Natural killer cell (primary cell): Measurements from ENCODE around the gene NAP1L4. TPM values are rescaled to one million over a fixed set of nuclear protein-coding genes. Genes with fewer than 3 reads are reported as not detected.

Experiments used
- ATAC-seq, 3 donors: fragments of 150-1000 bp in 2 of 3; fragments of 200-7000 bp in 1 of 3; cut with Tn5 transposase; 1 replicate in 1 of 3; 2 replicates in 2 of 3; pipeline ENCODE4 v1.10.0; 2021; ENCODE audit warnings: mild to moderate bottlenecking in 2 of 3, moderate library complexity in 2 of 3
- DNase-seq, 2 donors: peaks; one replicate each; pipeline versions ENCODE4 v3.0.0 to v3.0.0-alpha.2; 2013 to 2021; ENCODE audit warnings: mixed read lengths in 1 of 2
- H3K27ac ChIP-seq: one replicate; pipeline ENCODE4 v1.5.1; 2013; ENCODE audit warnings: mild to moderate bottlenecking, low read length
- H3K27me3 ChIP-seq: one replicate; pipeline ENCODE4 v1.6.1; 2013; ENCODE audit warnings: low read length; ENCODE audit not compliant: control insufficient read depth, insufficient read depth
- H3K36me3 ChIP-seq: one replicate; pipeline ENCODE4 v1.6.1; 2013; ENCODE audit warnings: low read length; ENCODE audit not compliant: control insufficient read depth, insufficient read depth
- H3K4me1 ChIP-seq: one replicate; pipeline ENCODE4 v1.6.1; 2013; ENCODE audit warnings: low read length; ENCODE audit not compliant: control insufficient read depth, insufficient read depth
- H3K4me3 ChIP-seq: one replicate; pipeline ENCODE4 v1.5.1; 2013; ENCODE audit warnings: low read length
- H3K9me3 ChIP-seq: one replicate; pipeline ENCODE4 v1.6.1; 2013; ENCODE audit warnings: low read length; ENCODE audit not compliant: control insufficient read depth, insufficient read depth
- H3K27ac Mint-ChIP-seq, 2 donors: one replicate each; pipeline ENCODE4 v1.8.0; 2022; ENCODE audit warnings: mild to moderate bottlenecking in 2 of 2, mixed read lengths in 2 of 2, moderate library complexity in 1 of 2
- H3K27me3 Mint-ChIP-seq, 2 donors: one replicate each; pipeline ENCODE4 v1.8.0; 2022; ENCODE audit warnings: low read depth in 2 of 2, mixed read lengths in 2 of 2
- H3K36me3 Mint-ChIP-seq: one replicate; pipeline ENCODE4 v1.8.0; 2022; ENCODE audit warnings: mixed read lengths
- H3K4me1 Mint-ChIP-seq, 2 donors: one replicate each; pipeline ENCODE4 v1.8.0; 2022; ENCODE audit warnings: mixed read lengths in 2 of 2
- H3K4me3 Mint-ChIP-seq: one replicate; pipeline ENCODE4 v1.8.0; 2022; ENCODE audit warnings: mild to moderate bottlenecking, moderate library complexity, mixed read lengths
- H3K9me3 Mint-ChIP-seq, 2 donors: one replicate each; pipeline ENCODE4 v1.8.0; 2022; ENCODE audit warnings: mixed read lengths in 2 of 2
- CTCF ChIP-seq: fragments of 200-600 bp; IDR thresholded peaks from one replicate; pipeline ENCODE4 v1.8.0; 2022; ENCODE audit warnings: antibody characterized with exemption
- WGBS: methylation state at CpG from one replicate; pipeline ENCODE4 v1.1.7; 2013; ENCODE audit warnings: missing lambda C conversion rate; ENCODE audit not compliant: insufficient coverage; 5-methylcytosine and 5-hydroxymethylcytosine counted together
- intact Hi-C: fragments of 100-400 bp; cut with micrococcal nuclease; formaldehyde crosslinking; loops from one replicate; pipeline ENCODE4 v1.14.2; 2022
- total RNA-seq, 4 donors: library from RNA; stranded (reverse); fragments of 120-200 nt in 1 of 4; gene quantifications; one replicate each; pipeline versions ENCODE4 v1.2.3 to v1.2.4, GENCODE V29; 2013 to 2022

Gene NAP1L4
- total RNA-seq, 3 donors from 2014 or later (not counting 1 experiment from before 2014, with no cell fraction given), result 219 to 244 (median 237) TPM

- Histone ChIP-seq H3K27ac (no peak overlapping the region), H3K27me3 (no peaks in the 10 kb centered on the region), H3K4me3 (no peak overlapping the region), H3K36me3 (peaks cover 88% of the 10 kb centered on the region), H3K4me1 (no peaks in the 10 kb centered on the region), H3K9me3 (no peaks in the 10 kb centered on the region)
- intact Hi-C loops, result no loop called here
- Mint-ChIP-seq H3K4me3 (no peak overlapping the region), H3K4me1 (peaks cover 14 to 33% of the 10 kb centered on the region in 2 donors), H3K9me3 (no peaks in the 10 kb centered on the region), H3K27ac (no peak overlapping the region), H3K36me3 (peaks cover 16% of the 10 kb centered on the region), H3K27me3 (no peaks in the 10 kb centered on the region)
- ATAC-seq (no peak), DNase-seq (no peak)
- WGBS, result 84% methylated on average over 7 of the region's 7 CpGs
- TF ChIP-seq CTCF, result no peak
Measured at GRCh38 chr11:2963112-2963754, 28.9 kb downstream of the NAP1L4 start.

GRCh38 chr11:2961080-2961479, 31.0 kb downstream of the NAP1L4 start:
- peak overlapping the region; percentile 29 to 74 for H3K27ac Mint-ChIP-seq
- Histone ChIP-seq H3K27me3 (no peaks in the 10 kb centered on the region), H3K4me1 (no peaks in the 10 kb centered on the region), H3K27ac (no peak overlapping the region), H3K4me3 (no peak overlapping the region), H3K9me3 (no peaks in the 10 kb centered on the region), H3K36me3 (peaks cover 91% of the 10 kb centered on the region)
- H3K36me3 Mint-ChIP-seq, result peaks cover 10% of the 10 kb centered on the region
- ATAC-seq, result no peak
- TF ChIP-seq CTCF, result no peak
- no peak overlapping the region for H3K4me3 Mint-ChIP-seq
- WGBS, result 94% methylated on average over 4 of the region's 5 CpGs
- no peak for DNase-seq
- no peaks in the 10 kb centered on the region for H3K27me3 Mint-ChIP-seq
- peaks cover 14 to 24% of the 10 kb centered on the region in 2 donors for H3K4me1 Mint-ChIP-seq
- no peaks in the 10 kb centered on the region for H3K9me3 Mint-ChIP-seq
- intact Hi-C loops, result no loop called here

DNA sequence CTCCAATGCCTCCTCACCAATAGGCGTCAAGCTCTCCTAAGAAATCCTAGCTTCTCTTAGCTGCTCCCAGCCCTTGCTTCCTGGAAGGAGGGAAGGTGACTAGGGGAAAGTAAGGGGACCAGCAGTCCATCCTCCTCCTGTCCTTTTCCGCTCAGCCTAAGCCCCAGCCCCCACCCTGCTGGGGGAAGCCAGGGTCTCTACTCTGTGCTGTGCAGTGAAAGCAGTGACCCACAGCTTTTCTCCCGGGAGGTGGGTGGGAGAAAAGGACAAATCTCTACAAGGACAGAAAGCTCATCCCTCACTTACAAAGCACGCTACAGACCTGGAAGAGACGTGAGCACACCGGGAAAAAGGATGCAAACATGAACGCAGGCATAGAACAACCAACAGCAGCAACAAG, 32.0 kb downstream of the NAP1L4 start:
- peaks cover 7% of the 10 kb centered on the region for H3K36me3 Mint-ChIP-seq
- intact Hi-C loops, result no loop called here
- DNase-seq (no peak), ATAC-seq (no peak)
- WGBS, result 100% methylated on average over 5 of the region's 7 CpGs
- no peak overlapping the region for H3K4me3 ChIP-seq
- no peak for TF ChIP-seq CTCF
- H3K36me3 ChIP-seq, result peaks cover 89% of the 10 kb centered on the region
- H3K27me3 ChIP-seq, result no peaks in the 10 kb centered on the region
- no peaks in the 10 kb centered on the region for H3K9me3 Mint-ChIP-seq
- H3K4me1 ChIP-seq, result no peaks in the 10 kb centered on the region
- no peaks in the 10 kb centered on the region for H3K9me3 ChIP-seq
- H3K4me3 Mint-ChIP-seq, result no peak overlapping the region
- peaks cover 14 to 24% of the 10 kb centered on the region in 2 donors for H3K4me1 Mint-ChIP-seq
- H3K27me3 Mint-ChIP-seq, result no peaks in the 10 kb centered on the region
- no peak overlapping the region for H3K27ac Mint-ChIP-seq
- no peak overlapping the region for H3K27ac ChIP-seq

DNA sequence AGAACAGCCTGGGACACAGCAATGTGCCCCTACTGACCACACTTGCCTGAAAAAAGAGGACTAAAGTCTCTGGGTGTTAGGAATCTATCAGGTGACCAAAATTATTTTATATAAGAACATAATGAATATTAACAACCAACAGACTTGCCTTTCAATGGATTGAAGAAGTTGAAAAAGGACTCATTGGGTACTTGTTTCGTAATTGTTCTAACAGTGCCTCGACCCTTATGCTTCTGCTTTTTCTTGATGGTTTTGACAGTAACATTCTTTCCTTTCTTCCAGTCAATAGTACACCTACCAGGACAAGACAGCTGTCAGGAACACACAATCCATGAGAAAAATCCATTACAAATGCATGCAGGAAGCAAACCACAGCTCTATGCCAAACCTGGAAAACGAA, 33.9 kb downstream of the NAP1L4 start:
- intact Hi-C loops, result no loop called here
- peaks cover 7% of the 10 kb centered on the region for H3K36me3 Mint-ChIP-seq
- Histone ChIP-seq H3K4me1 (no peaks in the 10 kb centered on the region), H3K27ac (no peak overlapping the region), H3K4me3 (no peak overlapping the region), H3K9me3 (no peaks in the 10 kb centered on the region), H3K27me3 (no peaks in the 10 kb centered on the region), H3K36me3 (peaks cover 89% of the 10 kb centered on the region)
- DNase-seq, result no peak
- no peak for TF ChIP-seq CTCF
- no peaks in the 10 kb centered on the region for H3K9me3 Mint-ChIP-seq
- no peak overlapping the region for H3K4me3 Mint-ChIP-seq
- no peaks in the 10 kb centered on the region for H3K27me3 Mint-ChIP-seq
- H3K4me1 Mint-ChIP-seq, result peaks cover 9 to 19% of the 10 kb centered on the region in 2 donors
- no peak overlapping the region for H3K27ac Mint-ChIP-seq
- 82% methylated on average over 3 of the region's 3 CpGs for WGBS
- ATAC-seq, result no peak
